Keratinocyte (primary cell): Measurements from ENCODE around the gene CD1D.

Experiments
- EZH2 ChIP-seq: IDR thresholded peaks from one replicate; pipeline ENCODE4 v1.6.1; 2012; ENCODE audit warnings: inconsistent platforms, mild to moderate bottlenecking, low read length, moderate library complexity
- TF ChIP-seq, protein P1 (sequence below), 3 experiments: IDR thresholded peaks in 1 of 3; conservative IDR thresholded peaks in 1 of 3; optimal IDR thresholded peaks in 1 of 3; 2 replicates in 2 of 3; 3 replicates in 1 of 3; pipeline versions ENCODE3 to v1.5.1; 2011; ENCODE audit warnings: low read length in 3 of 3, mild to moderate bottlenecking in 3 of 3, moderate library complexity in 2 of 3, control low read depth in 1 of 3, inconsistent platforms in 1 of 3; ENCODE audit not compliant: insufficient read depth in 2 of 3; ENCODE audit errors: extremely low read depth in 1 of 3

- TF ChIP-seq, protein P1, sequence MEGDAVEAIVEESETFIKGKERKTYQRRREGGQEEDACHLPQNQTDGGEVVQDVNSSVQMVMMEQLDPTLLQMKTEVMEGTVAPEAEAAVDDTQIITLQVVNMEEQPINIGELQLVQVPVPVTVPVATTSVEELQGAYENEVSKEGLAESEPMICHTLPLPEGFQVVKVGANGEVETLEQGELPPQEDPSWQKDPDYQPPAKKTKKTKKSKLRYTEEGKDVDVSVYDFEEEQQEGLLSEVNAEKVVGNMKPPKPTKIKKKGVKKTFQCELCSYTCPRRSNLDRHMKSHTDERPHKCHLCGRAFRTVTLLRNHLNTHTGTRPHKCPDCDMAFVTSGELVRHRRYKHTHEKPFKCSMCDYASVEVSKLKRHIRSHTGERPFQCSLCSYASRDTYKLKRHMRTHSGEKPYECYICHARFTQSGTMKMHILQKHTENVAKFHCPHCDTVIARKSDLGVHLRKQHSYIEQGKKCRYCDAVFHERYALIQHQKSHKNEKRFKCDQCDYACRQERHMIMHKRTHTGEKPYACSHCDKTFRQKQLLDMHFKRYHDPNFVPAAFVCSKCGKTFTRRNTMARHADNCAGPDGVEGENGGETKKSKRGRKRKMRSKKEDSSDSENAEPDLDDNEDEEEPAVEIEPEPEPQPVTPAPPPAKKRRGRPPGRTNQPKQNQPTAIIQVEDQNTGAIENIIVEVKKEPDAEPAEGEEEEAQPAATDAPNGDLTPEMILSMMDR (optimal IDR thresholded peaks at IDR 0.05 in 1 of 3, IDR thresholded peaks at IDR 0.05 in 1 of 3, conservative IDR thresholded peaks at IDR 0.05 in 1 of 3; ENCODE audit: extremely low read depth in 1 of 3, insufficient read depth in 2 of 3, low read length in 3 of 3) = peak in 2 of 3 experiments; percentile 63 to 74
- no peak for TF ChIP-seq EZH2
Measured at GRCh38 chr1:158203693-158204457, 23.2 kb downstream of the CD1D start.
